CD1c-positive myeloid dendritic cell (primary cell): Measurements from ENCODE around the gene SYT1.
A peak's percentile ranks its signal among the peaks of the same experiment; 100 is the strongest.

ENCODE experiments used
- DNase-seq: peaks from one replicate; pipeline ENCODE4 v3.0.0-alpha.2; 2016; ENCODE audit errors: extremely low spot score

SYT1 gene

GRCh38 chr12:79056775-79057174, 192.2 kb downstream of the SYT1 start:
- no peak for DNase-seq

- no peak for DNase-seq
Measured at GRCh38 chr12:79057540-79057939, 193.0 kb downstream of the SYT1 start.

GRCh38 chr12:79058342-79058741, 193.8 kb downstream of the SYT1 start:
- DNase-seq, result no peak

DNA sequence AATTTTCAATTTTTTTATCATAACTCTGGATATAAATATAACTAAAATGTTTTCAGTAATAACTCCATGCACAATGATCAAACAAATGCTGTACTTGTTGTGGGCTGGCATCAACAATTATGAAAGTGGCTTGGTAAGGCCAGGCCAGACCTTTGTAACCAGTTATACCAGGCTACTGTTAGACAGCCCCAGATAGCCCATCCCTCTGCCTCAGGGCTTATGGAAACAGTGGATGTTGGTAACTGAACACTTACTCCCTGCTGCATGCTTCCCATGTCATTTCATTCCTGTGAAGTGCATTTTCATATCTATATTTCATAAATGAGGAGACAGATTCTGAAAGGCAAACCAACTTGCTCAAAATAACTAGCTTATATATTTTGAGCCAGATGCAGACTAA, 195.0 kb downstream of the SYT1 start:
- no peak for DNase-seq

DNA sequence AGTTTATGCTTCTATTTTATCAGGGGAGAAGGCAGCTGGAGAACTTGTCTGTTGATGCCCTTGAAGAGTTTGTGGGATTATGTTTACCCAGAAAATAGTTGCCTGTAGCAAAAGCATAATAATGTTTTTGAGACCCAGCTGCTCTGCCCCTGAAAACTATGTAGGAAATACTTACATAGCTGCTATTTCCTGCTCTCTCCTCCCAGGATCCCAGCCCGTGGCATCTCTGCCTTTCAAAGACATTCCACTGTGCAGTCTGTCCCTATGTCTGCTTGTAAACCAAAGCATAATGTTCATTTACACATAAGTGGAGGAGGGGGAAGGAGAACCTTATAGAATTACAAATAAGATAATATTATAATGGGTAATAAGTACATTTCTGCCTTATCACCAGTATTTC, 198.7 kb downstream of the SYT1 start:
- DNase-seq, result no peak

GRCh38 chr12:79067977-79068376, 203.4 kb downstream of the SYT1 start:
- no peak for DNase-seq

GRCh38 chr12:79069009-79069408, 204.4 kb downstream of the SYT1 start:
- DNase-seq, result no peak

DNA sequence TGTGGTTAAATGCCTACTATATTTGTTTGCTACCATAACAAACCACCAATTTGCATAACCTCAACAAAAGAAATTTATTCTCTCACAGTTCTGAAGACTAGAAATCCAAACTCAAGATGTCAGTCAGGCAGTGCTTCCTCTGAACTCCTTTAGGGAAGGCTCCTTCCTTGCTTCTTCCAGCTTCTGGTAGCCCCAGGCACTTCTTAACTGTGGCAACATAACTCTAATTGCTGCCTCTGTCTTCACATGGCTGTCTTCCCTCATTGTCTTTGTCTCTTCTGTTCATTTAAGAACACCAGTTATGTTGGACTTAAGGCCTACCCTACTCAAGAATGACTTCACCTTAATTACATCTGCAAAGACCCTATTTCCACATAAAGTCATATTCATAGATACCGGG, 206.9 kb downstream of the SYT1 start:
- no peak for DNase-seq

GRCh38 chr12:79073506-79073905, 208.9 kb downstream of the SYT1 start:
- DNase-seq, result no peak

DNA sequence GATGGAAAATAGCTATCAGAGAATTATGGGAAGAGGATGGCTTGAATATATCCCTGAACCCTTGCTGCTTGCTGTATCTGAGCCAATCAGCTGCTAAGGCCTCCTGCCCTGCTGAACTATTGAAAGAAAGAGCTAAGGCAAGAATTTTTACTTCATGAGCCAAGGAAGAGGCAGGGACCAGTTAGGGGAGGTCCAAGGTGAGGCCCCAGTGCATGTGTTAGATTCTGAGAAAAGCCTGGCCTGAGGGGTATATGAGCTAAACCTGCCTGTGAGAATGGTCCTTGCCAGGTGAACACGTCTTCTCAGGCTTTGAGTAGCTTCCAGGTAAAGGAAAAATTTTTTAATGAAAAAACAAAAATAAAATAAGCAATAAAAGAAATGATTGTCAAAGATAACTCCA, 218.0 kb downstream of the SYT1 start:
- DNase-seq, result no peak

DNA sequence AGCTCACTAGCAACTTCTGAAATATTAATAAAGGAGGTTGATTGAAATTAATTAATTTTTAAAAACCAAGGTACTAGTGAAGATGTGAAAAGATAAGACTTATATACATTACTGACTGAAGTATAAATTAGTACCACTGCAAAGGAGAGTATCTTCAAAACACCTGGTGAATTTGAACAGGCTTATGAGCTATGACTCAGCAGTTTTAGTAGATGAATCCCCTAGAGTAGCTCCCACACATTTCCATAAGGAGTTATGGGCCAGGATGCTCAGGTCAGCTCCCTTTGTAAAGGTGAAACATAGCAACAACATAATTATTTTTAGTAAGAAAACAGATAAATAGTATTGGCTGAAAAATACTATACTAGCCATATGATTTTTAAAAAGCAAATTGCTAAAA, 218.6 kb downstream of the SYT1 start:
- no peak for DNase-seq

GRCh38 chr12:79085106-79085682, 220.6 kb downstream of the SYT1 start:
- DNase-seq, result no peak

GRCh38 chr12:79086541-79087296, 222.1 kb downstream of the SYT1 start:
- DNase-seq, result no peak

DNA sequence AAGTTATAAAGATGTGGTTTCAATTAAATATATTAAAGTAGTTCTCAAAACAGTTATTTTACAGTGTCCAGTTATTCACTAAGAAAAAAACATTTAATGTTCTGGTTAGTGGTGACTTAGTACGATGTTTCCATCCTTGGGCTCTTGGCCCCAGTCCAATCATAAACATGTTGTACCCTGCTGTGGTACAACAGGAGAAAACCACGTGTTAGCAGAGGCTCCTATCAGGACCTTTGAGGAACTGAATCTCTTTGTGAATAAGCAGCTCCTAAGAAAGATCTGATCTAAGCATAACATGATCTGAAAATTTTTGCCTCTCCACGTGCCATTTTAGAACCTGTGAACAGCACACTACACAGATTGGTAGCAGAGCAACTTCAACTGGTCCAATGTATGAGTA, 234.0 kb downstream of the SYT1 start:
- no peak for DNase-seq

DNA sequence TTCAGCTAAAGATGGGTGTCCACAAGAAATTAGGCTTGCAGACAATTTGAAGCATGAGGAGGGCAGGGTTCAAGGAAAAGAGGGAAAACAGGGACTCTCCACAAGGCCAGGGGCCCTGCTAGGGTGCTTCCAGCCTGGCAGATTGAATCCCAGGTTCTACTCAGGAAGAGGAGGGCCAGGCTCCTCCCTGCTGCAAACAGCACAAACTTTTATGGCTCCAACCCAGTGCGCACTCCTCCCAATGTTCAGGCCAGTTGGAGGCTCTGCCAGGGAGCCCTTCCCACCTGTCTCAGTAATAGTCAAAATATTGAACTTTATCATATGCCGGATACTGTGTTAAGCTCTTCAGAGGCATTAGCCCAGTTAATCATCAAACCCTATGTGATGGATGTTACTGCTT, 244.4 kb downstream of the SYT1 start:
- no peak for DNase-seq

DNA sequence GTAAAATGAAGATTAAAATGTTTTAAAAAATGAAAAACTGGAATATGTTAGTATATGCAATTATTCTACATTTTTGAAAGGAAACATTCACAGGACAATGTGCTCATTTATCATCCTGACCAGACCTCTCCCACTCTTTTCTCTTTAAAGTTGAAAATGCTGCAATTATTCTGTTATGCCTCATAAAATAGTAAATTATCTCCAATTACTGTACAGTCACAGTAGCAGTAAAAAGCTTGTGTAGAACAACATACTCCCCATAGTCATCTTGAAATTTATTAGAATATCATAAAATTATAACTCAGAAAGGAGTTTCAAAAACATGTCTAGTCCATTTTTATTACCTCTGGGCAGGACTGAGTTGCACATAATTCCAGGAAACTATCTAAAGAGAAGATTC, 250.3 kb downstream of the SYT1 start:
- DNase-seq, result no peak

GRCh38 chr12:79115743-79116142, 251.2 kb downstream of the SYT1 start:
- no peak for DNase-seq

DNA sequence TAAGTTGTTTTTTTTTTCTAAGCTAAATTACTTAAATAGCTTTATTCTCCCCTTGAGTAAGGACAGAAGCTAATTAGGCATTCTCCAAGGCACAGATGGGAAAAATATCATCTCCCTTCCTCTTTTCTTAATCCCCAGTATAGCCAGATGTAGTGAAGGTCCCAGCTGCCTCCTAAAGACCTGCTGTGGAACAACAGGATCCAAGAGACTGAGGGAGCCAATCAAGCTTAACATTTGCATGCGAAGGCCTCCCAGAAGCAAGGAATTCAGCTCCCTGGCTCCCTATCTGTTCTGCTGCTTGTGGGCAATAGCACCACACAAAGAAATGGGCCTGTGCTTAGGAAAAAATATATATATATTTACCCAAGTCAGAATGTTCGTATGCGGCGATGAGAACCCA, 255.2 kb downstream of the SYT1 start:
- no peak for DNase-seq

DNA sequence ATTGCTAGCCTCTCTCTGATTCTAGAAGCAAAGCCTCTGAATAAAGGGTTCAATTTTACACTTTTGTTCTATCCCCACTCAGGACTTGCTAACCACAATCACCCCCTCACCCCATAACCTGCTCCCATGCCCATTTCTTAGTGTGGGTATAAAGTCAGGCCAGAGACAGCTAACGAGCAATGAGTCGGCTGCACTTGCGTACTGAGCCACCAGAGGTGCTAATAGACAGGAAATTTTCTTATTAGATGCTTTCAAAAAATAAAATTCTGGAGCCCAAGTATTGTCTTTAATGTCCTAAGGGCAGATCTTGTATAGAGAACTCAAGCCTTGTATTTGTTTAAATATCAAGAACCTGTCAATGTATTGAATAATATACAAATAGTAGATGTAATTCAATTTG, 256.9 kb downstream of the SYT1 start:
- no peak for DNase-seq

DNA sequence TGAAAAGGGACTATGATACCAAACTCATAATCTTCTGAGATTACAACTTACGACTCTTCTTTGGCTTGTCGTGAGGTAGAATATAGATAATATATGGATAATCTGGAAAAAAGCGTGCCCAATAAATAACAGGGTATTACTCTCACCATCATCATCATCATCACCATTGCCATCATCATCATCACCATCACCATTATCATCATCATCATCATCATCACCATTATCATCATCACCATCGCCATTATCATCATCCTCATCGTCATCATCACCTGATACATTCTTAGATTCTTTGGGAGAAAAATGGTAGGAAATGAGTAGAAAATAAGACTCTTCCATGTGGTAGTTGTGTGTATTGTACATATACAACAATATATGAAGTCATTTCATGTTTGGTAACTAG, 259.8 kb downstream of the SYT1 start:
- DNase-seq, result no peak

DNA sequence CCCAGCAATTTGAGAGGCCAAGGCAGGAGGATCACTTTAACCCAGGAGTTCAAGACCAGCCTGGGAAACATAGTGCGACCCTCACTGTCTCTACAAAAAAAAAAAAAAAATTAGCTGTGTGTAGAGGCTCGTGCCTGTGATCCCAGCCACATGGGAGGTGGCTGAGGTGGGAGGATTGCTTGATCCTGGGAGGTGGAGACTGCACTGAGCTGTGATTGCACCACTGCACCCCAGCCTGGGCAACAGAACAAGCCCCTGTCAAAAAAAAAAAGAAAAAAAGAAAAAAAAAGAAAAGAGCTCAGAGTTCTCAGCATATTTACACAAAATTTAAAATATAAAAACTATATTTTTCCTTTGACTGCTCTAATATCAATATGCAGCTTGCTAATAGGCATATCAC, 260.8 kb downstream of the SYT1 start:
- no peak for DNase-seq

DNA sequence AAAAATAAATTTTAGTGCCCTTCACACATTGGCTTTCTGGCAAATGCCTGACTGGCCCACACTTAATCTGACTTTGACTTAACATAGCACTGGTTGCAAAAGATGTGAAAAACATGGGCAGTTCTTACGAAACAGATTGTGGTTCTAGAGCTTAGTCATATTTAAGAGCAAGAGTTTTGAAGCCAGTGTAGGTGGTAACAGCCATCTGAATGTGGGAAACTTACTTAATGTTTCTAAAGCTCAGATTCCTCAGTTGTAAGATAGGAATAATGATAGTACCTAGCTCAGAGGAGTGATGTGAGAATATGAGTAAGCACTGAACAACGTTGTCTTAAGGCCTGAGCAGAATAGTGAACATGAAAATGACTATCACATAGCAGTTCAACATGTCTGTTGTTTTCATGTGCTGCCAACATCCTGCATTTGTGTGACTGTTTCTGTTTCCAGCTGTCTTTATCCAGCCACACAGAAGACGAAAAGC, 262.7 kb downstream of the SYT1 start:
- peak; percentile 58 for DNase-seq

DNA sequence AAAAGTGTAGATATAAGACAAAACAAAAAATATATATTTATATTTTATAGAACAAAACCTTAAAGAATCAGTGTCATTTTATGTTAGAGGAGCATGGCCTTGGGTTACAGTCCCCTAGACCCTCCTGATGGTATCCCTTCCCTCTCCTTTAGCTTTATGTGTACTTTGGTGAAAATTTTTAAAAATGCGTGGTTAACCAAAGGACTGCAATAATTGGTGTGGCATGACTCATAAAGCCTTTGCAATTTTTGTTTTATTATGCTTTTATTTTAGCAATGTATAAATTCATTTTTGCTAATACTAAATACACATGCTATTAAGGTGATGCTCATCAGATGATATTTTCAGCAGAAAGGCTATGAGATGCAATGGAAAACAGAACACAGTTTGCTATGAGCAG, 264.4 kb downstream of the SYT1 start:
- no peak for DNase-seq

GRCh38 chr12:79138872-79139271, 274.3 kb downstream of the SYT1 start:
- no peak for DNase-seq
